Ishikawa (cell line): ENCODE measurements around the gene PRSS27.

ENCODE experiments used
- CEBPB ChIP-seq: IDR thresholded peaks from 2 replicates; pipeline ENCODE4 v1.6.1; 2012
- CREB1 ChIP-seq: IDR thresholded peaks from 2 replicates; pipeline ENCODE4 v1.6.1; 2012; ENCODE audit warnings: low read depth
- EGR1 ChIP-seq: IDR thresholded peaks from 2 replicates; pipeline ENCODE4 v1.6.1; 2012
- EP300 ChIP-seq: IDR thresholded peaks from 2 replicates; pipeline ENCODE4 v1.6.1; 2012; ENCODE audit warnings: borderline replicate concordance
- FOXM1 ChIP-seq: IDR thresholded peaks from 2 replicates; pipeline ENCODE4 v1.6.1; 2012; ENCODE audit warnings: low read depth, borderline replicate concordance
- NFIC ChIP-seq: IDR thresholded peaks from 2 replicates; pipeline ENCODE4 v1.6.1; 2012
- RAD21 ChIP-seq: IDR thresholded peaks from 2 replicates; pipeline ENCODE4 v1.6.1; 2012; ENCODE audit warnings: low read depth
- TAF1 ChIP-seq: IDR thresholded peaks from 2 replicates; pipeline ENCODE4 v1.6.1; 2012; ENCODE audit warnings: low read depth, mild to moderate bottlenecking
- TCF12 ChIP-seq: IDR thresholded peaks from 2 replicates; pipeline ENCODE4 v1.6.1; 2012; ENCODE audit warnings: low read depth
- TEAD4 ChIP-seq: IDR thresholded peaks from 2 replicates; pipeline ENCODE4 v1.6.1; 2012
- YY1 ChIP-seq: IDR thresholded peaks from 2 replicates; pipeline ENCODE4 v1.6.1; 2012; ENCODE audit warnings: low read depth
- ZBTB7A ChIP-seq: IDR thresholded peaks from 2 replicates; pipeline ENCODE4 v1.6.1; 2012; ENCODE audit warnings: low read depth
- TF ChIP-seq, protein P1 (sequence below): IDR thresholded peaks from 2 replicates; pipeline ENCODE4 v1.6.1; 2012
- TF ChIP-seq, protein P2 (sequence below): IDR thresholded peaks from 2 replicates; pipeline ENCODE4 v1.6.1; 2012; ENCODE audit warnings: low read depth, mild to moderate bottlenecking
- TF ChIP-seq, protein P3 (sequence below): IDR thresholded peaks from 2 replicates; pipeline ENCODE4 v1.6.1; 2012

Gene PRSS27

DNA sequence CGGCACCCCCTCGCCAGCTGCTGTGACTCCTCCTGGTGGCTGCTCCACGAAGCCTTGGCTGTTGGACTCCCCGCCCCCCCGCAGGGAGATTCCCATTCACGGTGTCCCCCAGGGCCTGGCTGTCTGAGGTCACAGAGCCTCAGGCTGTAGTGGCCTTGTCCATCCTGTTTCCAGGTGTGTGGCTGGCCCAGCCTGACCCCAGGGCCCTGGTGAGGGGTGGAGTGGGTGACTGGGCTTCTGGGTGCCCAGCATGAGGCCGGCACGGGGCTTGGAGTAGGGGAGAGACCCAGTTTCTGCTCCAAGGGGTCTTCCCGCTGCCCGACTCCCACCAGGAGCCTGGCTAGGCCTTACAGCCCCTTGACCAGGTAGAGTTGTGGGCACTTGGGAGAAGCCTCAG lies 10.4 kb downstream of the PRSS27 start:
- TF ChIP-seq, protein P1, sequence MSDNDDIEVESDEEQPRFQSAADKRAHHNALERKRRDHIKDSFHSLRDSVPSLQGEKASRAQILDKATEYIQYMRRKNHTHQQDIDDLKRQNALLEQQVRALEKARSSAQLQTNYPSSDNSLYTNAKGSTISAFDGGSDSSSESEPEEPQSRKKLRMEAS = no peak
- TF ChIP-seq CEBPB (no peak), FOXM1 (no peak), TEAD4 (no peak), EP300 (no peak), YY1 (no peak), TAF1 (no peak), EGR1 (no peak), ZBTB7A (no peak), TCF12 (no peak), CREB1 (no peak), RAD21 (no peak), NFIC (no peak)
- TF ChIP-seq, protein P2, sequence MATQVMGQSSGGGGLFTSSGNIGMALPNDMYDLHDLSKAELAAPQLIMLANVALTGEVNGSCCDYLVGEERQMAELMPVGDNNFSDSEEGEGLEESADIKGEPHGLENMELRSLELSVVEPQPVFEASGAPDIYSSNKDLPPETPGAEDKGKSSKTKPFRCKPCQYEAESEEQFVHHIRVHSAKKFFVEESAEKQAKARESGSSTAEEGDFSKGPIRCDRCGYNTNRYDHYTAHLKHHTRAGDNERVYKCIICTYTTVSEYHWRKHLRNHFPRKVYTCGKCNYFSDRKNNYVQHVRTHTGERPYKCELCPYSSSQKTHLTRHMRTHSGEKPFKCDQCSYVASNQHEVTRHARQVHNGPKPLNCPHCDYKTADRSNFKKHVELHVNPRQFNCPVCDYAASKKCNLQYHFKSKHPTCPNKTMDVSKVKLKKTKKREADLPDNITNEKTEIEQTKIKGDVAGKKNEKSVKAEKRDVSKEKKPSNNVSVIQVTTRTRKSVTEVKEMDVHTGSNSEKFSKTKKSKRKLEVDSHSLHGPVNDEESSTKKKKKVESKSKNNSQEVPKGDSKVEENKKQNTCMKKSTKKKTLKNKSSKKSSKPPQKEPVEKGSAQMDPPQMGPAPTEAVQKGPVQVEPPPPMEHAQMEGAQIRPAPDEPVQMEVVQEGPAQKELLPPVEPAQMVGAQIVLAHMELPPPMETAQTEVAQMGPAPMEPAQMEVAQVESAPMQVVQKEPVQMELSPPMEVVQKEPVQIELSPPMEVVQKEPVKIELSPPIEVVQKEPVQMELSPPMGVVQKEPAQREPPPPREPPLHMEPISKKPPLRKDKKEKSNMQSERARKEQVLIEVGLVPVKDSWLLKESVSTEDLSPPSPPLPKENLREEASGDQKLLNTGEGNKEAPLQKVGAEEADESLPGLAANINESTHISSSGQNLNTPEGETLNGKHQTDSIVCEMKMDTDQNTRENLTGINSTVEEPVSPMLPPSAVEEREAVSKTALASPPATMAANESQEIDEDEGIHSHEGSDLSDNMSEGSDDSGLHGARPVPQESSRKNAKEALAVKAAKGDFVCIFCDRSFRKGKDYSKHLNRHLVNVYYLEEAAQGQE = no peak
- TF ChIP-seq, protein P3, sequence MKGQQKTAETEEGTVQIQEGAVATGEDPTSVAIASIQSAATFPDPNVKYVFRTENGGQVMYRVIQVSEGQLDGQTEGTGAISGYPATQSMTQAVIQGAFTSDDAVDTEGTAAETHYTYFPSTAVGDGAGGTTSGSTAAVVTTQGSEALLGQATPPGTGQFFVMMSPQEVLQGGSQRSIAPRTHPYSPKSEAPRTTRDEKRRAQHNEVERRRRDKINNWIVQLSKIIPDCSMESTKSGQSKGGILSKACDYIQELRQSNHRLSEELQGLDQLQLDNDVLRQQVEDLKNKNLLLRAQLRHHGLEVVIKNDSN = no peak

DNA sequence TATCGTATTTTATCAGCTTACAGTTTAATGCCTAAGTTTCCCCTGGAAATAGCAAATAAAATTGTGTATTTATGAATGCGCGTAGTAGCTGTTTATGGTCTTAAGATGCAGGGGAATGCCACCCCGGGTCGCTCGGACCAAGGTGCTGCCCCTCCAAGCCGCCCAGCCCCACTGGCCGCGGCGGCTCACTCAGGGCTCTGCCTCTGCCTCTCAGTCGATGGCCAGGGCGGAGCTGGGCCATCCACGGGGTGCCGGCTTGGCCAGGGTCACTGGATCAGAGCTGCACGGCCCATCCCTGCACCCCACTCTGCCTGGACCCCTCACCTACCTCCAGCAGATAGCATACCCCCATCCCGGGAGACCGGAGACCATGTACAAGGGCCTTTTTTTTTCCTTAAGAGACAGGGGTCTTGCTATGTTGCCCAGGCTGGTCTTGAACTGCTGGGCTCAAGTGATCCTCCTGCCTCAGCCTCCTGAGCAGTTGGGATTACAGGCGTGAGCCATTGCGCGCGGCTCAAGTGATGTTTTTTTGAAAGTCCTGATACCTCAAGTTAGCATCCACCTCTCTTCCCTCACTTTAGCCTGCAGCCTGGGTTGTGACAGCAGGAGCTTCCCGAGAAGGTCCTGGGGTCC lies 11.0 kb downstream of the PRSS27 start:
- TF ChIP-seq, protein P2 = no peak
- TF ChIP-seq ZBTB7A (no peak), EGR1 (no peak), EP300 (no peak), TEAD4 (no peak), CREB1 (no peak), RAD21 (no peak), CEBPB (no peak), TAF1 (no peak), YY1 (no peak), TCF12 (no peak), NFIC (no peak), FOXM1 (no peak)
- TF ChIP-seq, protein P3 = no peak
- TF ChIP-seq, protein P1 = no peak

DNA sequence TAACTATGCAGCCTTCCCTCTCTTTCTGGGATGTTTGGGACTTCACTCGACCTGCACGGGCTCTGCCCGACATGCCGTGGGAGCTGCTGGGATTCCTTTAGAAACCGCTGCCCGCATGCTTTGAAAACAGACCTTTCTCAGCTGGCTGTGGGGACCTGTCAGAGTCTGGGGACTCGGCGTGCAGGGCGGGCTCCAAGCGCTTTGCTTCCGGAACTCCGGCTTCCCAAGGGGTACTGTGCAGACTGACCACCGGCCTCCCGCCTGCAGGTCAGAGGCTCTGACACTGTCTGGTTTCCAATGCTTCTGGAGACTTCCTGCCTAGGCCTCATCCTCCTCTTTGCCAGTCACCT lies 11.8 kb downstream of the PRSS27 start:
- TF ChIP-seq TAF1 (no peak), ZBTB7A (no peak), TEAD4 (no peak), CREB1 (no peak), YY1 (no peak), FOXM1 (no peak), EGR1 (no peak), TCF12 (no peak), EP300 (no peak), CEBPB (no peak), NFIC (no peak), RAD21 (no peak)
- TF ChIP-seq, protein P3 = no peak
- TF ChIP-seq, protein P2 = no peak
- TF ChIP-seq, protein P1 = no peak
